GM19455 (cell line): Measurements from ENCODE around the gene GSK3A.

ENCODE experiments used
- ATAC-seq: cut with Tn5 transposase; IDR thresholded peaks from one replicate; pipeline ENCODE4 v1.9.1; 2021; ENCODE audit not compliant: unreplicated experiment

Gene GSK3A

DNA sequence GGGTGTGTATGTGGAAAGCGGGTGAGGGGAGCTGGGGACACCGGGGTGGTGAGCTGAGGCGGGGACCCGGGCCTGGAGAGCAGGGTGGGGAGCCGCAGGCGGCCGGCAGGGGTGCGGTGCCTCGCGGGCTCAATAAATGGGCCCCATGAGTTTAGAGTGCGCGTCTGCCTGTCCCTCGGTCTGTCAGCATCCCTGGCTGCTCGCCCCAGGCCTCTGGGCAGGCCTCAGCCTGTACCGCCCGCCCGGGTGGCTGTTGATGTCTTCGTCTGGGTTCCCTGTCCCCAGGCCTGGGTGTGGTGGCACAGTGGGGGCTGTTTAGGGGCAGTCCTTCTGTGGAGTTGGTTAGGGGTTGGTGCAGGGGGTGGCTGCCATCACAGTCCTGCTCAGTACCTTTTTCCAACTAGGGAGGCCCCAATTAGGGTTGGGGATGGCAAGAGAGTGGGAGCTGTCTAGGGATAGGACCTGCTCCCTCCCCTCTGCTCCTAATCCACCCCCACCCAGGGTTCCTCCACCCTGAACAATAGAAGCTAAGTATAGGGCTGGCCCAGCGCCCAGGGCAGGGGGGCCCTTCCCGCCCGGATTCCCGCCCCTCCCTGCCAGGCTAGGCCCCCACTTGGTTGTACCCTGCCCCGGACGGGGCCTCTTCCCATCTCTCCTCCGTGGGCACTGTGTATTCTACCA, 38.9 kb upstream of the GSK3A start:
- ATAC-seq: no peak

DNA sequence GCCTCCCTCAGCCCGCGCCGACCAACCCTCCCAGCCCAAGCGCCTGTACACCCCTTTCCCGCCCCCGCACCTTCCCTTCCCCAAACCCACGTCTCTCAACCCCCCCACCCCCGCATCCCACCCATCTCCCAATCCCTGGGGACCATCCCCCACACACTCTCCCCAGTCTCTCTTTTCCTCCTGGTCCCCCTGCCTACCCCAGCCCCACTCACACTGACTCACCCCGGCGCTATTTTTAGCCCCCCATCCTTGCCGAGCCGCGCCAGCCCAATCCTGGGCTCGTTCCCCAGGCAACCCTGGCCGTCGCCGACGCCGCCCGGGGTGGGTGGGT, 38.4 kb upstream of the GSK3A start:
- ATAC-seq: no peak

DNA sequence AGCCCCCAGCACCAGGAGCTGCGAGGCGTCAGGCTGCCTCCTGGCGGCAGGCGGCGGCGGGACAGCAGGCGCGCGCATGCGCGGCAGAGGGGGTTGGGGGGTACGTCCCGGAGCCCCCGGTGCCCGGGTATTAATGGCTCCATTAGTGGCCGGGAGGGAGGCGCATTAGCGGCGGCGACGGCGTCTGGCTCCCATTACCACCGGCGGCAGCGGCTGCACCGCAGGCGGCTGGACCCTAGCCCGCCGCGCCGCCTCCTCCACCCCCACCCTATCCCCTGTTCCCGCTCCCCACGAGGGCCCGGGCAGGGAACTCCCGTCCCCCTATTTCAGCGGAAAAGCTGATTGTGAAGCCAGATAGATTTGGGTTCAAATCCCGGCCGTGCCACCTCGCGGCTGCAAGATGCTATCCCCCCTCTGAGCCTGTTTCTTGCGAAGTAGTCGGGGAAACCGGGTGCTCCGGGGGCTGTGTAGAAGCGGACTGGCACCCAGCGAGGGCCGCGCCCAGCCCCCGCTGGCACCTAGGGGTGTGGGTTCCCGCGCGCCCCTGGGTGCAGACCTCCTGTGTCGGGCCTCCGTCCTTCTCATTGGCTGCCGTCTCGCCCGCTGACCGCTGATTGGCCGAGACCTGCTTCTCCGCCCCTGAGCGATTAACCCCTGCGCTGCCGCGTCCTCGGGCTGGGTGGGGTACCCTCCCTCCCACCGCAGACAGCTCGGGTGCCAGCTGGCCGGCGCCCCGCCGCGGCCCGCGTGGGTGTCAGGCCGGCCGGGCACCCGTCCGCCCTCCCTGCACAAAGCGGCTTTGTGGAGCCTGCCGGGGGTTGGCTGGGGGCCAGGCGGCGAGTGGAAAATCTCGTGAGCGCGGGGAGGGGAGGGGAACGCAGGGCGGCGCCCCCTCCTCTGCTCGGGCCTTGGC, 37.8 kb upstream of the GSK3A start:
- peak; percentile 32 for ATAC-seq

DNA sequence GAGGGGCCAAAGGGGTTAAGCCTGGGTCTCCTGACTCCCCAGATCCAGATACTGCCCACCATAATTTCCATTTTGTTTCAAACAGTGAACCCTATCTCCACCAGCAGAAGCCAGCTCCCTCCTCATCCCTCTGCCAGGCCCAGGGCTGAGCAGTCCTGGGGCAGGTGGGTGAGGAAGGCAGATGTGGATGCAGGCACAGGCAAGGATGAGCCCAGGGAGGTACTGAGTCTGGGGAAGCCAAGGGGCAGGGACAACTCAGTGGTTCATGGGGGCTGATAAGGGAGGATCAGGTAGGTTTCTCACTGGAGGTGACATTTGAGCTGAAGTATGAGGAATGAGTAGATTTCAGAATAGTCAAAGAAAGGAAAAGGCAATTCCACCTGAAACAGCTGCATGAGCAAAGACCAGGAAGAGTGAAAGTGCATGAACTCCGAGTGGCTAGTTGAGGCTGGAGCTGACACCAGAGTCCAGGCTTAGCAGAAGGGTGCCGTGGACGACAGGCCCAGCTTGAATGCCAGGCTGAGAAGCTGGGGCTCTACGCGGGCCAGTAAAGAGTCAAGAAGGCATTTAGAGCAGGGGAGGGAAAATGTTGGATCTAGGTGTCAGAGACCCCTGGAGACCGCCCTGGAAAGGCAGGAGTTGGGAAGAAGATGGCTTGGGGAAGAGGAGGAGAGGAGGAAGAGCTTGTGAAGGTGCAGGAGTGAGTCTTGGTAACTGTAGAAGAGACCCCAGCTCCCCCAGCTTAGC, 36.9 kb upstream of the GSK3A start:
- no peak for ATAC-seq

DNA sequence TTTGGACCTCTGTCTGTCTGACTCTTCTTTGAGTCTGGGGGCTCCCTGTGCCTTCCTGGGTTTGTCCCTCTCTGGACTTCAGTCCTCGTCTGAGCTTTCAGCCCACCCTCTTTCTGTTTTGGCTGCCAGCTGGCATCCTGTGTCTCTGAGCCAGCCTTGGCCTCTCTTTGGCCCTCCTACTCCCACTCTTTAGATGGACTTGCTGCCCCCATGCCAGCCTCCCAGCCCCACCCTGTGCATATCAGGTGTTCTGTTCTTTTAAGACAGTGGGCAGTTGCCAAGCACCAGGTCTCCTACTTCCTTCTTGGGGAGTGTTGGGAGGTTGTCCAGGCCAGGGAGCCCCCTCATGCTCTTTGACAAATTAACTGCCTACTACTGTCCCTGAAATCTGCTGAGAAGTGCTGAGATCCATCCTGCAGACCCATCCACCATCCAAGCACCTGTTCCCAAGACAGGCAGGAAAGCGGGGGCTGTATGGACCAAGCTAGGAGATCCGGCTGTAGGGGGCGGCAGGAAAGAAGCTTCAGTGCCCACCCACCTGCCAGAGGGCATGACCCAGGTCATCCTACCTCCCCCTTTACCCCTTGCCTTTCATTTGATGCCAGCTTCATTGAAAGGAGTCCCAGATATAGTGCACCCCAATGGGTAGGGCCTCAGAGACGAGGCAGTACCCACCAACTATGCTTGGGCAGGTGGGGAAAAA, 36.2 kb upstream of the GSK3A start:
- ATAC-seq: no peak

DNA sequence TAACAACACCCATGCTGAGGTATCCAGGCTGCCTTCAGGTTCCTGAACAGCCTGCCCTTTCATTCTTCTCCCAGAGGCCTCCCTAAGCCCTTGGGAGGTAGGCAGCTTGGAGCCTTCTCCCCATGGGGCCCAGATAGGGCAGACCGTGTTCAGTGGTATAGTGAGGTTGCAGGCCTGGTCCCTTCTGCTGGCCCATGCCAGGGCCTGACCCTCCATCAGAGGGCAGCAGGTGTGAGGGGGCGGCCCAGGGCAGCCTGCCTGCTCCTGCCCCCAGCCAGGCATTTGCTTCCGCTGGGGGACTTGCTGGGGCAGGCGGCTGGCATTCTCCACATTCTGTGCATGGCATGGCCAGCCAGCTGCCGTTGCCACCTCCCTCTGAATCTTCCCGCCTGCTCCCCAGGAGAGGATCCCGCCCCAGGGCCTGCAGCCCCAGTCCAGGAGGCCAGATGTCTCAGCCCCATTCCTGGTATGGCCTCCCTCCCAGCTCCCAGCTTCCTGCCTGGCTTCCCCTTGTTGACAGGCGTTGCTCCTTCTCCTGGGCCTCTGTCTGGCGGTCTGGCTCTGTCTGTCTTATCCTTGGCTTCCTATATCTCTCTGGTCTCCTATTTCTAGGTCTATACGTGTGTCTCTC, 35.5 kb upstream of the GSK3A start:
- ATAC-seq: no peak

DNA sequence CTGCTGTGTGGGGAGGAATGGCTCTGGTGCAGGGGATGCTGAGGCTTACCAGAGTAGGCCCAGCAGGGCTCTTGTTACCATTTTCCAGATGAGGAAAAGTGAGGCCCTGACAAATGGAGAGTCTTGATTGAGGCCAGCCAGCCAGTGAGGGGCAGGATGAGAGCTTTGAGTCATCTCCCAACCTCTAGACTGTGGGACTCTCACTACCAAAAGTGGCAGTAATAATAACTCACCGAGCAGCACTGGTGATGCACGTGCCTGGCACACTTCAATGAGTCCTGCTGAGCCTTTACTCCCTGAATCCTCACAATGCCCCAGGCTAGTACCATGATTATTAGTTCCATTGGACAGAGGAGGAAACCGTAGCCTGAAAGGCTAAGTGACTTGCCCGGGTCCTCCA, 34.4 kb upstream of the GSK3A start:
- ATAC-seq: no peak

DNA sequence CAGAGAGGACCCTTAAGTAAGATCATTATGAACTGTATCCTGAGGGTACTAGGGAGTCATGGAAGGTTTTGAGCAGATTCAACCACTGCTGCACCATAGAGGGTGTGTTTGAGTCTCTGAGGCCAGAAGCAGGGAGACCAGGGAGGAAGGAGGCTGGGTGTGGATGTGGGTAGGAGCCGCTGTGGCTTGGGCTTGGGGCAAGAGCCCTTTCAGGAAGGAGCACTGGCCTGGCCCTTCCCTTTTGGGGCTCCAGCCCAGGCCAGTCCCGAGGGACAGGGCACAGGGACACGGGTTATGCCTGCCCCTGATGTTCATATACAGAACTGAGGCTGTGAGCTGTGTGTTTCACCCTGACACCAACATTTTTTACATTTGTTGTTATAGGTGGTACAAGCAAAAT, 33.9 kb upstream of the GSK3A start:
- ATAC-seq: no peak

DNA sequence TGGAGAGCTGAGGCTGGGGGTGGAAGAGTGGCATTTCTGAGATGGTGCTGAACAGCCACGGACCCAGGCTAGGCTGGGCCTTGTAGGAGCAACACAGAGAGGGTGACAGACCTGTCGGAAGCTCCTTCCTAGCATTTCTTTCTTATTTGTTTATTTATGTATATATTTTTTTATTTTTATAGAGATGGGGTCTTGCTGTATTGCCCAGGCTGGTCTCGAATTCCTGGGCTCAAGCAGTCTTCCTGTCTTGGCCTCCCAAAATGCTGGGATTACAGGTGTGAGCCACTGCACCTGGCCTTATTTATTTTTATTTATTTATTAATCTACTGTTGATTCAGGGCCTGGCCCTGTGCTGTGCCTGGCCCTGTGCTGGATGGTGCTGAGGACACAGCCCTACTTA, 33.1 kb upstream of the GSK3A start:
- ATAC-seq: no peak

DNA sequence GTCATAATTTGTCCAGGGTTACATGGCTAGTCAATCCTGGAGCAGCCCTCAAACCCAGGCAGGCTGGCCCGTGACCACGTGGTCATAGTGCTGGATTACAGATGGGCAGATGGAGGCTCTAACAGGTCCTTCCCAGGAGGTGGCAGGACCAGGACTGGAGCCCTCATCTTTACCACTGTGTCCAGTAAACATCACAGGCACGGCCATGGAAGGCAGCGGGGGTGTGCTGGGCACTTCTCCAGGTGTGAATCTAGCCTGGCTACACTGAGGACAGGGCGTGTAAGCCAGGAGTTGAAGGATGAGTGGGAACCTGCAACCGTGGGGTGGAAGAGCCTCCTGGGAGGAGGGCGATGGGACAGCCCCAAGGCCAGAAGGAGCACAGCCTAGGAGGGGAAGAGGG, 32.7 kb upstream of the GSK3A start:
- no peak for ATAC-seq

DNA sequence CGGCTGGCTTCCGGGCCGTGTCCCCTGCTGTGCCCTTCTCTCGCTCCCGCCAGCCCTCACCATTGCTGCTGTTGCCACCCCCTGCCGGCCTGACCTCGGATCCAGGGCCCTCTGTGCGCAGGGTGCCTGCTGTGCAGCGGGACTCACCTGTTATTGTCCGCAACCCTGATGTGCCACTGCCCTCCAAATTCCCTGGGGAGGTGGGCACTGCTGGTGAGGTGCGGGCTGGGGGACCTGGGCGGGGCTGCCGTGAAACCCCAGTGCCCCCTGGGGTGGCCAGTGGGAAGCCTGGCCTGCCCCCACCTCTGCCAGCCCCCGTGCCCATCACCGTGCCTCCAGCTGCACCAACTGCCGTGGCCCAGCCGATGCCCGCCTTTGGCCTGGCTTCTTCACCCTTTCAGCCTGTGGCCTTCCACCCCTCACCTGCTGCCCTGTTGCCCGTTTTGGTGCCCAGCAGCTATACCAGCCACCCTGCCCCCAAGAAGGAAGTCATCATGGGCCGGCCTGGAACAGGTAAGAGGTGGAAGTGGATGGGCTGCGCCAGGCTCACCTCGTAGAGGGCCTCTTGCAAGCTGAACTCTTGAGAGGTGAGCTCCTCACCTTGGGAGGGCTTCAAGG, 31.8 kb upstream of the GSK3A start:
- no peak for ATAC-seq

DNA sequence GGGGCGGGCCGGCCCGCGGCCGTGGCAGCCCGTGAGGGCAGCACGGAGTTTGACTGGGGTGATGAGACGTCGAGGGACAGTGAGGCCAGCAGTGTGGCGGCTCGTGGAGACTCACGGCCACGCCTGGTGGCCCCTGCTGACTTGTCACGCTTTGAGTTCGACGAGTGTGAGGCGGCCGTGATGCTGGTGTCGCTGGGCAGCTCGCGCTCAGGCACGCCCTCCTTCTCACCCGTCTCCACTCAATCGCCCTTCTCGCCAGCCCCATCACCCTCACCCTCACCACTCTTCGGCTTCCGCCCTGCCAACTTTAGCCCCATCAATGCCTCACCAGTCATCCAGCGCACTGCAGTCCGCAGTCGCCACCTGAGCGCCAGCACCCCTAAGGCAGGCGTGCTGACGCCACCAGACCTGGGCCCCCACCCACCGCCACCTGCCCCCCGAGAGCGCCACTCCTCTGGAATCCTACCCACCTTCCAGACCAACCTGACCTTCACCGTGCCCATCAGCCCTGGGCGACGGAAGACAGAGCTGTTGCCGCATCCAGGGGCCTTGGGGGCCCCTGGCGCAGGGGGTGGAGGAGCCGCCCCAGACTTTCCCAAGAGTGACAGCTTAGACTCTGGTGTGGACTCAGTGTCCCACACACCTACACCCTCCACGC, 31.1 kb upstream of the GSK3A start:
- no peak for ATAC-seq

DNA sequence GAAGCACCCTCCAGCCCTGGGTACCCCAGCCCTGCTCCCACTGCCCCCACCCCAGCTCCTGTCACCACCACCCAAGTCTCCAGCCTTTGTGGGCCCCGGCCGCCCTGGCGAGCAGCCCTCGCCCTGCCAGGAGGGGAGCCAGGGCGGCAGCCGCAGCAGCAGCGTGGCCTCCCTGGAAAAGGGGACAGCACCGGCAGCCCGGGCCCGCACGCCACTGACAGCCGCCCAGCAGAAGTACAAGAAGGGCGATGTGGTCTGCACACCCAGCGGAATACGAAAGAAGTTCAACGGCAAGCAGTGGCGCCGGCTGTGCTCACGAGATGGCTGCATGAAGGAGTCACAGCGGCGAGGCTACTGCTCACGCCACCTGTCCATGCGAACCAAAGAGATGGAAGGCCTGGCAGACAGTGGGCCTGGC, 30.6 kb upstream of the GSK3A start:
- ATAC-seq: no peak

DNA sequence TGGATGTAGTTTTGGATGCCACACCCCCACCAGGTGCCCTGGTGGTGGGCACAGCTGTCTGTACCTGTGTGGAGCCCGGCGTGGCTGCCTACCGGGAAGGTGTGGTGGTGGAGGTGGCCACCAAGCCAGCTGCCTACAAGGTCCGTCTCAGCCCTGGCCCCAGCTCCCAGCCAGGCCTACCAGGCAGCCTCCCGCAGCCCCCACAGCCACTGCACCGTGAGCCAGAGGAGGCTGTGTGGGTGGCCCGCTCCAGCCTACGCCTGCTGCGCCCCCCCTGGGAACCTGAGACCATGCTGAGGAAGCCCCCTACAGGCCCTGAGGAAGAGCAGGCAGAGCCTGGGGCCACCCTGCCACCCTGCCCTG, 30.1 kb upstream of the GSK3A start:
- ATAC-seq: no peak

DNA sequence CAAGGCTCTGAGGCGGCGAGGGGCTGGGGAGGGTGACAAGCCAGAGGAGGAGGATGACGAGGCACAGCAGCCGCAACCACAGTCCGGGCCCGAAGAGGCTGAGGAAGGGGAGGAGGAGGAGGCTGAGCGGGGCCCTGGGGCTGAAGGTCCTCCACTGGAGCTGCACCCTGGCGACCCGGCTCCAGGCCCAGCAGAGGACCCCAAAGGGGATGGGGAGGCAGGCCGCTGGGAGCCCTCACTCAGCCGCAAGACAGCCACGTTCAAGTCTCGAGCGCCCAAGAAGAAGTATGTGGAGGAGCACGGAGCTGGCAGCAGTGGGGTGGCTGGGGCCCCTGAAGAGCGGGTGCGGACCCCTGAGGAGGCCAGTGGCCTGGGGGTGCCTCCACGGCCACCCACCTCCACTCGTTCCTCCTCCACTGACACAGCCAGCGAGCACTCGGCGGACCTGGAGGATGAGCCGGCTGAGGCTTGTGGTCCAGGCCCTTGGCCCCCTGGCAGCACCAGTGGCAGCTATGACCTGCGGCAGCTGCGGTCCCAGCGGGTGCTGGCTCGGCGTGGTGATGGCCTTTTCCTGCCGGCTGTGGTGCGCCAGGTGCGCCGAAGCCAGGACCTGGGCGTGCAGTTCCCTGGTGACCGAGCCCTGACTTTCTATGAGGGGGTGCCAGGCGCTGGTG, 29.6 kb upstream of the GSK3A start:
- no peak for ATAC-seq

DNA sequence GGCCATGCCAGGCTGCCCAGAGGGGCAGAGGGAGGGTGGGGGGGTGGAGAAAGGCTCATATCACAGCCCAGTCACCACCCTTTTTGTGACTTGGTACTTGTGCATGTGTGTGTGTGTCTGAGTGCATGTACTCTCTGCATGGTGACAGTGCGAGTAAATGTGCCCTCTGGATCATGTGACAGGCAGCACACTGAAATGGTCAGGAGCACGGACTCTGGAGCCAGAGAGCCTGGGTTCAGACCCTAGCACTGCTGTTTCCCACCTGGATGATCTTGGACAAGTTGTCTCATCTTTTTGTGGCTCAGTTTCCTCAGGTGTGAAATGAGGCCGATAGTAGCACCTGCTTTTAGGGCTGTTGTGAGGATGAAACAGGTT, 28.6 kb upstream of the GSK3A start:
- no peak for ATAC-seq

DNA sequence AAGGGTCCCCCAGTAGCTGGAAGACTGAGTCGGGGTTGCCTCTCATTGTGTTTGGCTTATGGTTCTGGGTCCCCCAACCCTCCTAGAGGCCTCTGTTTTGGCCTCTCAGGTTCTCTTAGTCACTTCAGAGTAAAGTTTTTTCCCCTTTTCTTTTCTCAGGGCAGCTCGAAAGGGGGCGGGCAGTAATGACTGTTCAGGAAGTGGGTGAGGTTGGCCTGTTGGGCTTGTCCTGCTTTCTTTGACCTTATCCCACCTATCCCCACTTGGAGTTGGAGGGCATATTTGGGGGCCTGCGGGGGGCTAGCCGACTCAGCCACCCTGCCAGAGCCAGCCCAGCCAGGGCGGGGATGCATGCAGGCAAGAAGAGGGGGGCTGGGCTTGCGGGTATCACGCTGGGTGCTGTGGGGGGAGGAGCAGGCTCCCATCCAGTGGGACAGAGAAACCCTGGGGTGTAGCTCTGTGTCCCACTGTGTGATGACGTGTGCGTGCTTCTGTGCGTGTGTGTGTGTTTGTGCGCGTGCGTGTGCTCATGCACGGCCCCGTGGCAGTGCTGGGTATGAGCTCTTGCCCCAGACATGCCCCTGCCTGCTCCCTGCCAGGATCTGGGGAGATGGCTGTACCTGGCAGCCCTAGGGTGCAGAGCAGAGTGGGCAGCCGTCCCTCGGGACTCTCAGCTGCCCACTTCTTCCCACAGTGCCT, 28.1 kb upstream of the GSK3A start:
- ATAC-seq: no peak

DNA sequence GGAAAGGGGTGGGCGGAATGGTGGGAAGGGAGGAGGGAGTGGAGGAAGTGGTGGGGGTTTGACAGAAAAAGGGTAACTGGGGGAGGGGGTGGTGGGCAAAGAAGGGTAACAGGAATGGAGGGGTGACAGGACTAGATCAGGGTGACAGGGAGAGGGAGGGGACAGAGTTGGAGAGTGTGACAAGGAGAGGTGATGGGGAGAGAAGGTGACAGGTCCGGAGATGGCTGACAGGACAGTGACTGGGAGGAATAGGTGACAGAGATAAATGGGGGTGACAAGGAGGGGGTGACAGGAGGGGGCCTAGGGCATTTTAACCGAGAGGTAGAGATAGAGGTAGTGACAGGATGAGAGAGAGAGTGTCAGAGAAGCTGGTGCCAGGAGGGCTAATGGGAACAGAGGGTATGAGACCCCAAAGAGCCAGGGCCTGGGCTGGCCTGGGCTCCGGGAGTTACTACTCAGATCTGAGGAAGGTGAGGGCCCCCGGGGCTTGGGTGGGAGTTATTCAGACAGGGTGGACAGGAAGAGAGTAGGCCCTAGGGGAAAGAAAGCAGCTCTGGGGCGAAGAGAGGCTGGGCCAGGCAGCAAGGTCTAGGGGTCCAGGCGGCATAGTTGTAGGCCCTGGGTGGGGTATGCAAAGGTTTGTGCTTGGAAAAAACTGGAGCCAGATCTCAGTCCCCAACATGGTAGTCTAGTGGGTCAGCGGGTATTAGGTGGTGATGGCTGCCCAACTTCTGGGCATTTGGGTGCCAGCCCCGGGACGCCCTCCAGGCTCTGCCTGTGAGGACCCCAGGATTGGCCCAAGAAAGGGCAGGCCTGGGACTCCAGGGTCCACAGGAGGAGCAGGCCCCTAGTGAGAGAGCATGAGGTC, 27.3 kb upstream of the GSK3A start:
- no peak for ATAC-seq
